WTC11 (cell line): ENCODE results near the gene PSMC3. TPM values are rescaled to one million over a fixed set of nuclear protein-coding genes. Genes with fewer than 3 reads are reported as not detected.
A peak's percentile ranks its signal among the peaks of the same experiment; 100 is the strongest.

Experiments used
- ATAC-seq: fragments of 200-7000 bp; cut with Tn5 transposase; 2 replicates; pipeline ENCODE4 v1.10.0; 2021; ENCODE audit warnings: mild to moderate bottlenecking, moderate library complexity
- Bru-seq: library from RNA; stranded (reverse); fragments of 400-500 nt; gene quantifications from one replicate; lab custom pipeline; 2021; lab: Mats Ljungman, UMichigan
- CTCF ChIA-PET: fragments of 300-600 bp; sonication (Branson Sonifier 250); formaldehyde crosslinking; loops from one replicate; lab custom pipeline; 2021; ENCODE audit warnings: antibody characterized with exemption; lab: Charles Lee
- POLR2A ChIA-PET: fragments of 350-600 bp; sonication (Branson Sonifier 250); formaldehyde crosslinking; loops from one replicate; lab custom pipeline; 2021; ENCODE audit warnings: antibody characterized with exemption; lab: Charles Lee
- DNase-seq: peaks from one replicate; pipeline ENCODE4 v3.0.0; 2021; ENCODE audit warnings: low spot score
- H3K27ac Mint-ChIP-seq: 2 replicates; pipeline ENCODE4 v1.8.0; 2021; ENCODE audit warnings: mixed read lengths
- H3K27me3 Mint-ChIP-seq: 2 replicates; pipeline ENCODE4 v1.8.0; 2021; ENCODE audit warnings: low read depth, mild to moderate bottlenecking, moderate library complexity, mixed read lengths
- H3K36me3 Mint-ChIP-seq: 2 replicates; pipeline ENCODE4 v1.8.0; 2021; ENCODE audit warnings: mixed read lengths
- H3K4me1 Mint-ChIP-seq: 2 replicates; pipeline ENCODE4 v1.8.0; 2022; ENCODE audit warnings: mixed read lengths
- H3K4me3 Mint-ChIP-seq: 2 replicates; pipeline ENCODE4 v1.8.0; 2021; ENCODE audit warnings: mild to moderate bottlenecking, moderate library complexity, mixed read lengths
- H3K9me3 Mint-ChIP-seq: 2 replicates; pipeline ENCODE4 v1.8.0; 2021; ENCODE audit warnings: mixed read lengths
- FOXK1 ChIP-seq: sonication (generic); formaldehyde crosslinking; IDR thresholded peaks from 2 replicates; pipeline ENCODE4 v1.8.0; 2022; ENCODE audit warnings: mild to moderate bottlenecking, moderate library complexity, missing genetic modification reagents
- FOXP4 ChIP-seq: sonication (generic); formaldehyde crosslinking; IDR thresholded peaks from 2 replicates; pipeline ENCODE4 v1.8.0; 2022; ENCODE audit warnings: mild to moderate bottlenecking, missing genetic modification reagents
- GABPB1 ChIP-seq: sonication (generic); formaldehyde crosslinking; IDR thresholded peaks from 2 replicates; pipeline ENCODE4 v1.8.1; 2023; ENCODE audit warnings: mild to moderate bottlenecking, missing genetic modification reagents
- MAX ChIP-seq: sonication (generic); formaldehyde crosslinking; IDR thresholded peaks from 2 replicates; pipeline ENCODE4 v1.8.0; 2022; ENCODE audit warnings: mild to moderate bottlenecking, missing genetic modification reagents
- MYBL2 ChIP-seq: sonication (generic); formaldehyde crosslinking; IDR thresholded peaks from 2 replicates; pipeline ENCODE4 v1.8.1; 2023; ENCODE audit warnings: mild to moderate bottlenecking, moderate library complexity, missing genetic modification reagents
- NFE2L1 ChIP-seq: sonication (generic); formaldehyde crosslinking; IDR thresholded peaks from 2 replicates; pipeline ENCODE4 v1.8.1; 2023; ENCODE audit warnings: missing genetic modification reagents
- NFYB ChIP-seq: sonication (generic); formaldehyde crosslinking; conservative IDR thresholded peaks from 2 replicates; pipeline ENCODE4 v1.8.0; 2022; ENCODE audit warnings: low read depth, missing genetic modification reagents
- SP1 ChIP-seq: sonication (generic); formaldehyde crosslinking; conservative IDR thresholded peaks from 2 replicates; pipeline ENCODE4 v1.8.1; 2022; ENCODE audit warnings: missing genetic modification reagents
- TEAD1 ChIP-seq: sonication (generic); formaldehyde crosslinking; IDR thresholded peaks from 2 replicates; pipeline ENCODE4 v1.8.0; 2022; ENCODE audit warnings: mild to moderate bottlenecking, missing genetic modification reagents
- ZBTB21 ChIP-seq: sonication (generic); formaldehyde crosslinking; IDR thresholded peaks from 2 replicates; pipeline ENCODE4 v1.8.1; 2023; ENCODE audit warnings: mild to moderate bottlenecking, missing genetic modification reagents, borderline replicate concordance
- ZNF232 ChIP-seq: sonication (generic); formaldehyde crosslinking; IDR thresholded peaks from 2 replicates; pipeline ENCODE4 v1.8.0; 2022; ENCODE audit warnings: mild to moderate bottlenecking, missing genetic modification reagents
- ZNF416 ChIP-seq: fragments of 250-450 bp; sonication (Bioruptor Pico); IDR thresholded peaks from 2 replicates; pipeline ENCODE4 v1.9.0; 2021; ENCODE audit warnings: mild to moderate bottlenecking, inconsistent platforms
- ZSCAN18 ChIP-seq: fragments of 250-450 bp; sonication (Bioruptor Pico); IDR thresholded peaks from 2 replicates; pipeline ENCODE4 v2.1.2; 2022; ENCODE audit warnings: mild to moderate bottlenecking, moderate library complexity
- long read RNA-seq, 3 experiments: library from RNA in 1 of 3; library from capped mRNA in 1 of 3; library from polyadenylated mRNA in 1 of 3; unstranded in 2 of 3; stranded (forward) in 1 of 3; transcript quantifications; one replicate each; pipeline ENCODE4 v2.0.0, GENCODE V29; 2021
- total RNA-seq: library from RNA; stranded (reverse); gene quantifications from 3 replicates; pipeline ENCODE4 v1.2.3, GENCODE V29; 2021
- TF ChIP-seq, protein P1 (sequence below): sonication (generic); formaldehyde crosslinking; IDR thresholded peaks from 2 replicates; pipeline ENCODE4 v1.8.1; 2023; ENCODE audit warnings: mild to moderate bottlenecking, missing genetic modification reagents
- TF ChIP-seq, protein P2 (sequence below): sonication (generic); formaldehyde crosslinking; IDR thresholded peaks from 2 replicates; pipeline ENCODE4 v1.8.0; 2022; ENCODE audit warnings: mild to moderate bottlenecking, missing genetic modification reagents
- TF ChIP-seq, protein P3 (sequence below): sonication (generic); formaldehyde crosslinking; IDR thresholded peaks from 2 replicates; pipeline ENCODE4 v1.8.1; 2022; ENCODE audit warnings: mild to moderate bottlenecking, moderate library complexity, missing genetic modification reagents

Gene PSMC3
- total RNA-seq (141 to 162 TPM (median 143 TPM) in 3 replicates), Bru-seq, nascent RNA (percentile 85 among the genes with signal in this experiment)
- long read RNA-seq, experiment 1, transcript PSMC3-212 (12 exons, 1,373 nt) = major isoform, 704 of 811 reads
- long read RNA-seq, experiment 1, partial matches to known transcripts = 35 of 811 reads
- long read RNA-seq, experiment 1, other reads (novel, unspliced or antisense) = 72 of 811 reads
- long read RNA-seq, experiment 2, transcript PSMC3-212 (12 exons, 1,373 nt) = major isoform, 82 of 140 reads
- long read RNA-seq, experiment 2, partial matches to known transcripts = 38 of 140 reads
- long read RNA-seq, experiment 2, other reads (novel, unspliced or antisense) = 20 of 140 reads
- long read RNA-seq, experiment 3, transcript PSMC3-212 (12 exons, 1,373 nt) = major isoform, 870 of 1,012 reads
- long read RNA-seq, experiment 3, partial matches to known transcripts = 55 of 1,012 reads
- long read RNA-seq, experiment 3, other reads (novel, unspliced or antisense) = 87 of 1,012 reads

GRCh38 chr11:47426062-47426956, at the start of gene PSMC3:
TSS of gene PSMC3 (minus strand) at chr11:47426439. CDS start at chr11:47426279, 160 bp downstream.
- Mint-ChIP-seq H3K4me1 (peaks cover 13% of the 10 kb centered on the region), H3K4me3 (peak within 1 kb of the TSS; percentile 99), H3K27me3 (no peaks in the 10 kb centered on the region), H3K27ac (peak within 1 kb of the TSS; percentile 100), H3K9me3 (no peaks in the 10 kb centered on the region), H3K36me3 (peaks cover 33% of the 10 kb centered on the region)
- ChIA-PET POLR2A (interaction anchor here (0.5 to 1.7 kb wide), 4 partner anchors 8 to 241 kb away, joined by 3 to 5 read pairs (median 4); partner anchors contain the start of gene DDB2), CTCF (interaction anchor here (0.9 to 2.6 kb wide), 7 partner anchors 14 to 247 kb away, joined by 3 to 23 read pairs (median 3); partner anchors contain the start of gene CELF1)
- DNase-seq (peak; percentile 99), ATAC-seq (peak; percentile 97)
- TF ChIP-seq, protein P1, sequence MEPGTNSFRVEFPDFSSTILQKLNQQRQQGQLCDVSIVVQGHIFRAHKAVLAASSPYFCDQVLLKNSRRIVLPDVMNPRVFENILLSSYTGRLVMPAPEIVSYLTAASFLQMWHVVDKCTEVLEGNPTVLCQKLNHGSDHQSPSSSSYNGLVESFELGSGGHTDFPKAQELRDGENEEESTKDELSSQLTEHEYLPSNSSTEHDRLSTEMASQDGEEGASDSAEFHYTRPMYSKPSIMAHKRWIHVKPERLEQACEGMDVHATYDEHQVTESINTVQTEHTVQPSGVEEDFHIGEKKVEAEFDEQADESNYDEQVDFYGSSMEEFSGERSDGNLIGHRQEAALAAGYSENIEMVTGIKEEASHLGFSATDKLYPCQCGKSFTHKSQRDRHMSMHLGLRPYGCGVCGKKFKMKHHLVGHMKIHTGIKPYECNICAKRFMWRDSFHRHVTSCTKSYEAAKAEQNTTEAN (CRISPR knock-in tag) = no peak
- TF ChIP-seq ZSCAN18 (CRISPR knock-in tag) (no peak), ZBTB21 (CRISPR knock-in tag) (no peak), MAX (CRISPR knock-in tag) (0 out of 2 replicates have a peak, but pooled peaks have one; percentile 10), FOXK1 (CRISPR knock-in tag) (0 out of 2 replicates have a peak, but pooled peaks have one; percentile 34), FOXP4 (peak; percentile 21; the same call in 1 of the 2 replicates), NFE2L1 (CRISPR knock-in tag) (peak; percentile 85; the same call in 1 of the 2 replicates), GABPB1 (peak; percentile 62; the same call in 1 of the 2 replicates), ZNF416 (0 out of 2 replicates have a peak, but pooled peaks have one; percentile 25), SP1 (CRISPR knock-in tag) (peak; percentile 97), TEAD1 (CRISPR knock-in tag) (0 out of 2 replicates have a peak, but pooled peaks have one; percentile 38), ZNF232 (0 out of 2 replicates have a peak, but pooled peaks have one; percentile 20), MYBL2 (no peak), NFYB (CRISPR knock-in tag) (0 out of 2 replicates have a peak, but pooled peaks have one; percentile 26)
- TF ChIP-seq, protein P2, sequence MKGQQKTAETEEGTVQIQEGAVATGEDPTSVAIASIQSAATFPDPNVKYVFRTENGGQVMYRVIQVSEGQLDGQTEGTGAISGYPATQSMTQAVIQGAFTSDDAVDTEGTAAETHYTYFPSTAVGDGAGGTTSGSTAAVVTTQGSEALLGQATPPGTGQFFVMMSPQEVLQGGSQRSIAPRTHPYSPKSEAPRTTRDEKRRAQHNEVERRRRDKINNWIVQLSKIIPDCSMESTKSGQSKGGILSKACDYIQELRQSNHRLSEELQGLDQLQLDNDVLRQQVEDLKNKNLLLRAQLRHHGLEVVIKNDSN (CRISPR knock-in tag) = 0 out of 2 replicates have a peak, but pooled peaks have one; percentile 17
- TF ChIP-seq, protein P3, sequence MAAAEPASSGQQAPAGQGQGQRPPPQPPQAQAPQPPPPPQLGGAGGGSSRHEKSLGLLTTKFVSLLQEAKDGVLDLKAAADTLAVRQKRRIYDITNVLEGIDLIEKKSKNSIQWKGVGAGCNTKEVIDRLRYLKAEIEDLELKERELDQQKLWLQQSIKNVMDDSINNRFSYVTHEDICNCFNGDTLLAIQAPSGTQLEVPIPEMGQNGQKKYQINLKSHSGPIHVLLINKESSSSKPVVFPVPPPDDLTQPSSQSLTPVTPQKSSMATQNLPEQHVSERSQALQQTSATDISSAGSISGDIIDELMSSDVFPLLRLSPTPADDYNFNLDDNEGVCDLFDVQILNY (CRISPR knock-in tag) = 0 out of 2 replicates have a peak, but pooled peaks have one; percentile 56
